Ishikawa (cell line): Measurements from ENCODE around the gene RHNO1.

Experiments used
- CEBPB ChIP-seq: IDR thresholded peaks from 2 replicates; pipeline ENCODE4 v1.6.1; 2012
- EP300 ChIP-seq: IDR thresholded peaks from 2 replicates; pipeline ENCODE4 v1.6.1; 2012; ENCODE audit warnings: borderline replicate concordance
- FOXM1 ChIP-seq: IDR thresholded peaks from 2 replicates; pipeline ENCODE4 v1.6.1; 2012; ENCODE audit warnings: low read depth, borderline replicate concordance
- MAX ChIP-seq: IDR thresholded peaks from 2 replicates; pipeline ENCODE4 v1.6.1; 2012
- NFIC ChIP-seq: IDR thresholded peaks from 2 replicates; pipeline ENCODE4 v1.6.1; 2012
- RAD21 ChIP-seq: IDR thresholded peaks from 2 replicates; pipeline ENCODE4 v1.6.1; 2012; ENCODE audit warnings: low read depth
- TAF1 ChIP-seq: IDR thresholded peaks from 2 replicates; pipeline ENCODE4 v1.6.1; 2012; ENCODE audit warnings: low read depth, mild to moderate bottlenecking
- TCF12 ChIP-seq: IDR thresholded peaks from 2 replicates; pipeline ENCODE4 v1.6.1; 2012; ENCODE audit warnings: low read depth

GRCh38 chr12:2864198-2864597 is 12.8 kb upstream of the RHNO1 start:
- TF ChIP-seq EP300 (no peak), RAD21 (no peak), TCF12 (no peak), NFIC (no peak), CEBPB (no peak), MAX (no peak), TAF1 (no peak), FOXM1 (no peak)
